Lung (tissue), 12 donors: ENCODE results near the gene COL5A2. TPM values are rescaled to one million over a fixed set of nuclear protein-coding genes. Genes with fewer than 3 reads are reported as not detected.

Experiments used
- ATAC-seq: fragments of 200-7000 bp; cut with Tn5 transposase; one replicate; pipeline ENCODE4 v1.9.1; 2020; ENCODE audit warnings: moderate number of reproducible peaks; ENCODE audit not compliant: insufficient read depth, low FRiP score
- DNase-seq, 3 donors: peaks; one replicate each; pipeline ENCODE4 v3.0.0-alpha.2; 2013 to 2017
- H3K27ac ChIP-seq, 2 donors: one replicate each; pipeline ENCODE4 v1.5.1; 2013; ENCODE audit warnings: mild to moderate bottlenecking in 2 of 2, moderate library complexity in 2 of 2, control low read depth in 1 of 2, inconsistent platforms in 1 of 2, low read depth in 1 of 2, low read length in 1 of 2
- H3K27me3 ChIP-seq, 3 donors: one replicate each; pipeline ENCODE4 v1.5.1; 2013; ENCODE audit warnings: low read length in 2 of 3; ENCODE audit not compliant: control insufficient read depth in 3 of 3, insufficient read depth in 3 of 3
- H3K36me3 ChIP-seq, 4 donors: one replicate each; pipeline ENCODE4 v1.5.1; 2013; ENCODE audit warnings: low read length in 4 of 4, mild to moderate bottlenecking in 1 of 4, moderate library complexity in 1 of 4; ENCODE audit not compliant: control insufficient read depth in 4 of 4, insufficient read depth in 4 of 4
- H3K4me1 ChIP-seq, 5 donors: one replicate each; pipeline ENCODE4 v1.5.1; 2013; ENCODE audit warnings: low read length in 5 of 5, mild to moderate bottlenecking in 2 of 5, moderate library complexity in 1 of 5; ENCODE audit not compliant: control insufficient read depth in 5 of 5, insufficient read depth in 5 of 5
- H3K4me3 ChIP-seq: one replicate; pipeline ENCODE4 v1.5.1; 2013; ENCODE audit warnings: mild to moderate bottlenecking, control low read depth, moderate library complexity
- H3K9ac ChIP-seq, 2 donors: one replicate each; pipeline ENCODE4 v1.5.1; 2013; ENCODE audit warnings: low read length in 2 of 2, control low read depth in 1 of 2; ENCODE audit not compliant: insufficient read depth in 1 of 2
- H3K9me3 ChIP-seq, 4 donors: one replicate each; pipeline ENCODE4 v1.5.1; 2013; ENCODE audit warnings: low read length in 3 of 4, mild to moderate bottlenecking in 1 of 4, moderate library complexity in 1 of 4; ENCODE audit not compliant: control insufficient read depth in 4 of 4, insufficient read depth in 3 of 4
- CTCF ChIP-seq: IDR thresholded peaks from 2 replicates; pipeline ENCODE4 v1.5.1; 2012; ENCODE audit warnings: mild to moderate bottlenecking; ENCODE audit errors: control extremely low read depth, extremely low read depth
- WGBS, 2 donors: extraction: QIAGEN DNeasy Blood & Tissue Kit; methylation state at CpG; one replicate each; pipeline ENCODE4 v1.1.7; 2013; 5-methylcytosine and 5-hydroxymethylcytosine counted together
- polyA plus RNA-seq, 2 donors: library from polyadenylated mRNA; stranded (reverse); fragments of 200-250 nt; gene quantifications; one replicate each; pipeline ENCODE4 v1.2.1, GENCODE V29; 2013
- total RNA-seq, 2 donors: library from RNA; depleted of rRNA in 1 of 2; stranded (reverse); fragments of >200 nt in 1 of 2; gene quantifications; one replicate each; pipeline ENCODE4 v1.2.1, GENCODE V29; 2014 to 2021
- donor health status: control.
- donor health status: control.
- donor health status: Bipolar disorder and iron deficiency.
- donor health status: healthy.
- donor health status: DM: yes; HTN: yes; CAD: no.

Gene COL5A2
- total and polyA plus RNA-seq, 4 donors = 9.9 to 209 (median 48.8) TPM

- ATAC-seq (no peak), DNase-seq (no peak)
- H3K9ac ChIP-seq = no peak overlapping the region
- H3K9me3 ChIP-seq = no peaks in the 10 kb centered on the region
- 80 to 86% methylated on average over 2 of the region's 2 CpGs for whole genome bisulfite sequencing, 2 donors
- TF ChIP-seq CTCF = no peak
- no peaks in the 10 kb centered on the region for H3K27me3 ChIP-seq
- H3K27ac ChIP-seq = no peak overlapping the region
- peaks cover 0 to 17% (median 0%) of the 10 kb centered on the region in 5 donors for H3K4me1 ChIP-seq
- no peak overlapping the region for H3K4me3 ChIP-seq
- H3K36me3 ChIP-seq = peaks cover 0 to 3% (median 0%) of the 10 kb centered on the region in 4 donors
Observed at GRCh38 chr2:189113963-189114362, 65.6 kb downstream of the COL5A2 start.

GRCh38 chr2:189111063-189111715 lies 68.4 kb downstream of the COL5A2 start:
- H3K9me3 ChIP-seq = no peaks in the 10 kb centered on the region
- 84 to 86% methylated on average over 2 of the region's 2 CpGs for WGBS, 2 donors
- ATAC-seq (no peak), DNase-seq (no peak)
- H3K36me3 ChIP-seq = peaks cover 0 to 7% (median 0%) of the 10 kb centered on the region in 4 donors
- peaks cover 0 to 3% (median 0%) of the 10 kb centered on the region in 5 donors for H3K4me1 ChIP-seq
- no peak overlapping the region for H3K9ac ChIP-seq
- no peak for TF ChIP-seq CTCF
- no peaks in the 10 kb centered on the region for H3K27me3 ChIP-seq
- no peak overlapping the region for H3K4me3 ChIP-seq
- H3K27ac ChIP-seq = no peak overlapping the region

DNA sequence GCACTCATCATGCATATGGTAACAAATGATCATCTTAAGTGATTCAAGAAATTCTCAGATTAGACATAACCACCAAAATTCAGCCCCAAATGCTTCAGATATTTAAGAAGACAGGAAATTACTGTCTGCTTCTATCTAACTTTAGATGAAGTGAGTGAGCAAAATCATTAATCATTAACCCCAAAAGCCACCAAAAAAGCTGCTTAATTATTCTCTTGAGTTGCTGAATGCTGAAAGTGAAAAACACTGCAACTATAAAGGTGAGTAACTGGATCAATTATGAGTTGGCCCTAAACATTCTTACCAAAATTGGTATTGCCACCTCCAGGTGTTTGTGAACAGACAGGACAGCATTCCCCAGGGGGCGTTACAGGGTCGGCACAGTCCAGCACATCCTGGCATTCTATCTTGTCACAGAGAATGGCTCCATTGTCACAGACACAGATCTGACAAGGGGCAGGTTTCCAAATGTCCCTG lies 69.6 kb downstream of the COL5A2 start:
- H3K36me3 ChIP-seq = peaks cover 0 to 7% (median 0%) of the 10 kb centered on the region in 4 donors
- TF ChIP-seq CTCF = no peak
- H3K9me3 ChIP-seq = no peaks in the 10 kb centered on the region
- DNase-seq (no peak), ATAC-seq (no peak)
- H3K4me1 ChIP-seq = peaks cover 0 to 2% (median 0%) of the 10 kb centered on the region in 5 donors
- H3K27me3 ChIP-seq = no peaks in the 10 kb centered on the region
- WGBS, 2 donors = 54 to 70% methylated on average over 2 of the region's 2 CpGs
- H3K9ac ChIP-seq = no peak overlapping the region
- no peak overlapping the region for H3K4me3 ChIP-seq
- H3K27ac ChIP-seq = no peak overlapping the region
